Measurements from ENCODE around the gene SH2D7.

The SH2D7 gene

GRCh38 chr15:78070049-78070700 is 22.2 kb upstream of the SH2D7 start:
- no peak for TF ChIP-seq CTCF (IDR thresholded peaks at IDR 0.05; ENCODE audit: borderline replicate concordance, control extremely low read depth, extremely low read depth, insufficient read depth, missing control alignments)
- no peak for DNase-seq (ENCODE audit: low spot score)
- in situ Hi-C loops (cut with MboI; ENCODE audit: low sequenced_read_pairs, unreplicated experiment), result no loop called here

GRCh38 chr15:78071383-78071782 is 21.0 kb upstream of the SH2D7 start:
- no peak for TF ChIP-seq CTCF (IDR thresholded peaks at IDR 0.05; ENCODE audit: borderline replicate concordance, control extremely low read depth, extremely low read depth, insufficient read depth, missing control alignments)
- in situ Hi-C loops (cut with MboI; ENCODE audit: low sequenced_read_pairs, unreplicated experiment), result no loop called here
- no peak for DNase-seq (ENCODE audit: low spot score)

- in situ Hi-C loops (cut with MboI; ENCODE audit: low sequenced_read_pairs, unreplicated experiment), result no loop called here
- no peak for TF ChIP-seq CTCF (IDR thresholded peaks at IDR 0.05; ENCODE audit: borderline replicate concordance, control extremely low read depth, extremely low read depth, insufficient read depth, missing control alignments)
- DNase-seq (ENCODE audit: low spot score), result no peak
Observed at GRCh38 chr15:78072080-78072892, 20.1 kb upstream of the SH2D7 start.

- TF ChIP-seq CTCF (IDR thresholded peaks at IDR 0.05; ENCODE audit: borderline replicate concordance, control extremely low read depth, extremely low read depth, insufficient read depth, missing control alignments), result no peak
- DNase-seq (ENCODE audit: low spot score), result no peak
- in situ Hi-C loops (cut with MboI; ENCODE audit: low sequenced_read_pairs, unreplicated experiment), result no loop called here
Observed at GRCh38 chr15:78073046-78073787, 19.1 kb upstream of the SH2D7 start.

- in situ Hi-C loops (cut with MboI; ENCODE audit: low sequenced_read_pairs, unreplicated experiment), result no loop called here
- DNase-seq (ENCODE audit: low spot score), result no peak
- no peak for TF ChIP-seq CTCF (IDR thresholded peaks at IDR 0.05; ENCODE audit: borderline replicate concordance, control extremely low read depth, extremely low read depth, insufficient read depth, missing control alignments)
Observed at GRCh38 chr15:78075490-78076230, 16.7 kb upstream of the SH2D7 start.
